Adrenal gland (tissue), 5 donors: Measurements from ENCODE around the gene KCNK15.

Source experiments
- POLR2A ChIP-seq, 2 donors: fragments of 450-650 bp; IDR thresholded peaks; one replicate each; pipeline ENCODE4 v1.6.1; 2017; ENCODE audit warnings: antibody characterized with exemption in 2 of 2, mild to moderate bottlenecking in 2 of 2, moderate library complexity in 1 of 2
- TF ChIP-seq, protein P1 (sequence below), 6 experiments: fragments of 450-650 bp in 4 of 6; fragments of 200-600 bp in 2 of 6; sonication (generic) in 1 of 6; IDR thresholded peaks; 1 replicate in 5 of 6; 2 replicates in 1 of 6; pipeline versions ENCODE4 v1.5.1 to v1.8.0; 2016 to 2021; ENCODE audit warnings: antibody characterized with exemption in 6 of 6, mild to moderate bottlenecking in 2 of 6, moderate library complexity in 1 of 6
- donor health status: DM: no; HTN: no; CAD: no.

DNA sequence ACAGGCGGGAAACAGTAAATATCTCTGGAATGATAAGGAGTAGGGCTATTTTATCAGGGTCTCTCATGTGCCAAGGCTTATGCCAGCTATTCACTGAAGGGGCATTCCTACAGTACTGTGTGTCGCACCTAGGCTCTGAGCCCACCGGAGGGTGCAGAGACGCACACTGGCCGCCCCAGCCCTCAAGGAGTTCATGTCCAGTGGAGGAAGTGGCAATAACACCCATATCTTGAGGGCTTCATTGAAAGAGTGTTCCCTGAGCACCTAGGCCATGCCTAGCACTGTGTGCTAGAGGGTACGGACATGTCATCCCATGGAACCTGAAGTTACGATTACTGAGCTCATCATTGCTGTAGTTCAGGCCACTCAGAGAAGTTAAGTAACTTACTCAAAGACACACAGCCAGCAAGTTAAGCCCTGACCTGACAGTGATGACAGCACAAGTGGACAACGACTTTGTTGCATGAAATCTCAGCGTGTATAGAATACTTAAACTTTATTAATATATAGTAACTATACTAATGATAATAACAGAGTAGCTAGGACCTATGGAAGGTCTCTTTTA is 21.8 kb upstream of the KCNK15 start:
- TF ChIP-seq POLR2A (IDR thresholded peaks at IDR 0.05), result no peak
- TF ChIP-seq, protein P1, sequence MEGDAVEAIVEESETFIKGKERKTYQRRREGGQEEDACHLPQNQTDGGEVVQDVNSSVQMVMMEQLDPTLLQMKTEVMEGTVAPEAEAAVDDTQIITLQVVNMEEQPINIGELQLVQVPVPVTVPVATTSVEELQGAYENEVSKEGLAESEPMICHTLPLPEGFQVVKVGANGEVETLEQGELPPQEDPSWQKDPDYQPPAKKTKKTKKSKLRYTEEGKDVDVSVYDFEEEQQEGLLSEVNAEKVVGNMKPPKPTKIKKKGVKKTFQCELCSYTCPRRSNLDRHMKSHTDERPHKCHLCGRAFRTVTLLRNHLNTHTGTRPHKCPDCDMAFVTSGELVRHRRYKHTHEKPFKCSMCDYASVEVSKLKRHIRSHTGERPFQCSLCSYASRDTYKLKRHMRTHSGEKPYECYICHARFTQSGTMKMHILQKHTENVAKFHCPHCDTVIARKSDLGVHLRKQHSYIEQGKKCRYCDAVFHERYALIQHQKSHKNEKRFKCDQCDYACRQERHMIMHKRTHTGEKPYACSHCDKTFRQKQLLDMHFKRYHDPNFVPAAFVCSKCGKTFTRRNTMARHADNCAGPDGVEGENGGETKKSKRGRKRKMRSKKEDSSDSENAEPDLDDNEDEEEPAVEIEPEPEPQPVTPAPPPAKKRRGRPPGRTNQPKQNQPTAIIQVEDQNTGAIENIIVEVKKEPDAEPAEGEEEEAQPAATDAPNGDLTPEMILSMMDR (IDR thresholded peaks at IDR 0.05), result no peak
